SKM-1 (cell line): Measurements from ENCODE around the gene GPR35.
"Not testable (repeated sequence)": the region's sequence is repeated elsewhere in the genome, so short reads cannot be mapped to it uniquely, and the experiment has no call there.

Experiments
- DNase-seq: peaks from one replicate; lab custom pipeline; 2025; ENCODE audit not compliant: unreplicated experiment; lab: John Stamatoyannopoulos, UW

Gene GPR35

GRCh38 chr2:240650254-240650965, 25.1 kb downstream of the GPR35 start:
- DNase-seq, result no peak

- no peak for DNase-seq
Measured at GRCh38 chr2:240651185-240651584, 25.9 kb downstream of the GPR35 start.

- no peak for DNase-seq
Measured at GRCh38 chr2:240655931-240656886, 30.9 kb downstream of the GPR35 start.

GRCh38 chr2:240659883-240660282, 34.6 kb downstream of the GPR35 start:
- not testable (repeated sequence) for DNase-seq

GRCh38 chr2:240662681-240663080, 37.4 kb downstream of the GPR35 start:
- no peak for DNase-seq

GRCh38 chr2:240663546-240664190, 38.4 kb downstream of the GPR35 start:
- no peak for DNase-seq

- no peak for DNase-seq
Measured at GRCh38 chr2:240664622-240665021, 39.3 kb downstream of the GPR35 start.

GRCh38 chr2:240670402-240670801, 45.1 kb downstream of the GPR35 start:
- DNase-seq, result no peak

- DNase-seq, result no peak
Measured at GRCh38 chr2:240670950-240671349, 45.7 kb downstream of the GPR35 start.

GRCh38 chr2:240672076-240672700, 46.9 kb downstream of the GPR35 start:
- no peak for DNase-seq

- no peak for DNase-seq
Measured at GRCh38 chr2:240672701-240673190, 47.5 kb downstream of the GPR35 start.

GRCh38 chr2:240674461-240675184, 49.3 kb downstream of the GPR35 start:
- not testable (repeated sequence) for DNase-seq

GRCh38 chr2:240675345-240675744, 50.1 kb downstream of the GPR35 start:
- DNase-seq, result not testable (repeated sequence)

GRCh38 chr2:240678043-240678442, 52.8 kb downstream of the GPR35 start:
- not testable (repeated sequence) for DNase-seq

- DNase-seq, result not testable (repeated sequence)
Measured at GRCh38 chr2:240678909-240679308, 53.6 kb downstream of the GPR35 start.

GRCh38 chr2:240680185-240680584, 54.9 kb downstream of the GPR35 start:
- DNase-seq, result not testable (repeated sequence)
